Measurements from ENCODE around the gene KLHL24.
"Not testable (repeated sequence)": the region's sequence is repeated elsewhere in the genome, so short reads cannot be mapped to it uniquely, and the experiment has no call there.

KLHL24 gene

GRCh38 chr3:183620252-183620628 lies 15.2 kb upstream of the KLHL24 start:
- Histone ChIP-seq H2AFZ (no peak overlapping the region), H3K4me2 (ENCODE audit: low read length) (no peak overlapping the region), H3K9me3 (ENCODE audit: control insufficient read depth, low read length) (no peaks in the 10 kb centered on the region), H3K27ac (no peak overlapping the region), H3K36me3 (ENCODE audit: control insufficient read depth, insufficient read depth, low read length) (no peaks in the 10 kb centered on the region), H3K4me1 (no peaks in the 10 kb centered on the region), H3K27me3 (ENCODE audit: control insufficient read depth, insufficient read depth, low read length) (no peaks in the 10 kb centered on the region), H3K4me3 (ENCODE audit: low read depth, low read length) (no peak overlapping the region), H3K9ac (no peak overlapping the region), H3K79me2 (no peaks in the 10 kb centered on the region)
- TF ChIP-seq CTCF (IDR thresholded peaks at IDR 0.05) = no peak

- not testable (repeated sequence) for H3K4me2 ChIP-seq (ENCODE audit: low read length); H3K36me3 ChIP-seq (ENCODE audit: control insufficient read depth, insufficient read depth, low read length); H3K27me3 ChIP-seq (ENCODE audit: control insufficient read depth, insufficient read depth, low read length); H3K79me2 ChIP-seq; H3K9me3 ChIP-seq (ENCODE audit: control insufficient read depth, low read length); H2AFZ ChIP-seq; H3K4me3 ChIP-seq (ENCODE audit: low read depth, low read length); H3K9ac ChIP-seq; H3K27ac ChIP-seq; H3K4me1 ChIP-seq
Measured at GRCh38 chr3:183622473-183622872, 12.9 kb upstream of the KLHL24 start.

DNA sequence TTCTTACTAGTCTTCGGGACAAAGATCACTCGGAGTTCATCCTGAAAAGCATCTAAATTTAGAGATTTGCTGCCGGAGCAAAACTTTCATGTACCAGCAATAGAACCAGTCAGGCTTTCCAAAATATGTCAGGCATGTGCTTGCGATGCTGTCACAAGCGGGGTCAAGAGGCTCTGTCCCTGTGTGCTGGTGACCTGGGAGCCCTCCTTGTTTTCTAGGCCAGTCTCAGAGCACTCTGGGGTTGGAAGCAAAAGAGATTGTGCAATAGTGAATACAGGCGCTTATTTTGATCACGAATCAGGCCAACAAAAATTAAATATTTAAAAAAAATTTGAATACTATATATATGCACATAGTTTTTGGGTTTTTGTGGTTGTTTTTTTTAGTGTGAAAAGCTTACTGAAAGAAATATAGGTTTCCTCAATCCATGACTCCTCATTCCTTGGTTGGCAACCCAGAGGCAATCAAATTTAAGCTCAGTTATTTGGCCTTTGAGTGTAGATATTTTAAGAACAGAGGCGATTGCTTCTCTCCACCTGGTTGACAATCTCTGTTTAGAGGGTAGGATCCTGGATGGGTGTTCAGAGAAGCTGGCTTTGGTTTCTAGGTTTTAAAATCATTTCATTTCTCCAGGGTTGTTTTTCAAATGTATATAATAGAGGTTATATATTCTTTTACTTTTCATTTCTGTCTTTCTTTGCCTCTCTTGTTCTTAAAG lies 8.4 kb upstream of the KLHL24 start:
- H2AFZ ChIP-seq = peak overlapping the region; percentile 4
- H3K4me3 ChIP-seq (ENCODE audit: low read depth, low read length) = no peak overlapping the region
- H3K9me3 ChIP-seq (ENCODE audit: control insufficient read depth, low read length) = no peaks in the 10 kb centered on the region
- H3K4me2 ChIP-seq (ENCODE audit: low read length) = peak overlapping the region; percentile 31
- no peaks in the 10 kb centered on the region for H3K79me2 ChIP-seq
- H3K4me1 ChIP-seq = peaks cover 6% of the 10 kb centered on the region
- no peaks in the 10 kb centered on the region for H3K36me3 ChIP-seq (ENCODE audit: control insufficient read depth, insufficient read depth, low read length)
- no peak overlapping the region for H3K9ac ChIP-seq
- no peak for TF ChIP-seq CTCF (IDR thresholded peaks at IDR 0.05)
- no peaks in the 10 kb centered on the region for H3K27me3 ChIP-seq (ENCODE audit: control insufficient read depth, insufficient read depth, low read length)
- H3K27ac ChIP-seq = peak overlapping the region; percentile 64

GRCh38 chr3:183629546-183630301 lies 5.7 kb upstream of the KLHL24 start:
- Histone ChIP-seq H3K27me3 (ENCODE audit: control insufficient read depth, insufficient read depth, low read length) (no peaks in the 10 kb centered on the region), H3K27ac (no peak overlapping the region), H3K4me2 (ENCODE audit: low read length) (no peak overlapping the region), H3K9me3 (ENCODE audit: control insufficient read depth, low read length) (no peaks in the 10 kb centered on the region), H3K4me3 (ENCODE audit: low read depth, low read length) (no peak overlapping the region), H3K79me2 (no peaks in the 10 kb centered on the region), H3K36me3 (ENCODE audit: control insufficient read depth, insufficient read depth, low read length) (no peaks in the 10 kb centered on the region), H3K4me1 (peaks cover 6% of the 10 kb centered on the region), H3K9ac (no peak overlapping the region), H2AFZ (no peak overlapping the region)
- TF ChIP-seq CTCF (IDR thresholded peaks at IDR 0.05) = no peak

DNA sequence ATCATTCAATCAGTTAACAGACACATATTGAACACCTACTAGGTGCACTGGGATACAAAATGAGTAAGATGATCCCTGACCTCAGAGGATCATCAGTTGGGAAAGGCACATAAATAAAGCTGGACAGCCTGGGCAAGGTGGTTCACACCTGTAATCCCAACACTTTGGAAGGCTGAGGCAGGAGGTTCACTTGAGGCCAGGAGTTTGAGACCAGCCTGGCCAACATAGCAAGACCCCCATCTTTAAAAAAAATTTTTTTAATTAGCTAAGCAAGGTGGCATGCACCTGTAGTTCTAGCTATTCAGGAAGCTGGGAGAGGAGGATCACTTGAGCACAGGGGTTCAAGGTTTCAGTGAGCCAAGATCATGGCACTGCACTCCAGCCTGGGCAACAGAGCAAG lies 3.7 kb upstream of the KLHL24 start:
- Histone ChIP-seq H3K4me1 (peaks cover 1% of the 10 kb centered on the region), H3K9me3 (ENCODE audit: control insufficient read depth, low read length) (no peaks in the 10 kb centered on the region), H3K27me3 (ENCODE audit: control insufficient read depth, insufficient read depth, low read length) (no peaks in the 10 kb centered on the region), H3K36me3 (ENCODE audit: control insufficient read depth, insufficient read depth, low read length) (no peaks in the 10 kb centered on the region), H2AFZ (no peak overlapping the region), H3K9ac (no peak overlapping the region), H3K4me2 (ENCODE audit: low read length) (no peak overlapping the region), H3K27ac (no peak overlapping the region), H3K79me2 (no peaks in the 10 kb centered on the region), H3K4me3 (ENCODE audit: low read depth, low read length) (no peak overlapping the region)
- no peak for TF ChIP-seq CTCF (IDR thresholded peaks at IDR 0.05)

GRCh38 chr3:183632725-183633124 lies 2.7 kb upstream of the KLHL24 start:
- H3K4me2 ChIP-seq (ENCODE audit: low read length); H3K4me1 ChIP-seq; H3K9me3 ChIP-seq (ENCODE audit: control insufficient read depth, low read length); H3K79me2 ChIP-seq; H3K36me3 ChIP-seq (ENCODE audit: control insufficient read depth, insufficient read depth, low read length); H2AFZ ChIP-seq; H3K27ac ChIP-seq; H3K27me3 ChIP-seq (ENCODE audit: control insufficient read depth, insufficient read depth, low read length); H3K4me3 ChIP-seq (ENCODE audit: low read depth, low read length); H3K9ac ChIP-seq: not testable (repeated sequence)

Data from parathyroid adenoma (tissue), 2 donors.